H1 (cell line): ENCODE measurements around the gene GRM5. TPM values are rescaled to one million over a fixed set of nuclear protein-coding genes. Genes with fewer than 3 reads are reported as not detected.

Experiments used
- CTCF ChIA-PET: fragments of 300-600 bp; sonication (Branson Sonifier 250); formaldehyde crosslinking; loops from one replicate; lab custom pipeline; 2021; ENCODE audit not compliant: partially characterized antibody; lab: Charles Lee
- POLR2A ChIA-PET: fragments of 300-600 bp; sonication (Branson Sonifier 250); formaldehyde crosslinking; loops from one replicate; lab custom pipeline; 2021; ENCODE audit warnings: inconsistent platforms; ENCODE audit not compliant: partially characterized antibody; lab: Charles Lee
- DNase-seq, 2 experiments: peaks; one replicate each; pipeline versions ENCODE4 v3.0.0 to v3.0.0-alpha.2; 2010 to 2022; ENCODE audit warnings: low spot score in 2 of 2, low read depth in 1 of 2, mixed read lengths in 1 of 2
- FAIRE-seq: peaks from 2 replicates; lab custom pipeline; 2011; peaks lifted over from hg19 to GRCh38; lab: Jason Lieb, UNC
- H2AFZ ChIP-seq: 2 replicates; pipeline ENCODE4 v1.8.1; 2012; ENCODE audit warnings: low read length, inconsistent platforms
- H2AK5ac ChIP-seq: 2 replicates; pipeline ENCODE4 v1.6.1; 2013; ENCODE audit warnings: low read depth, low read length
- H2BK120ac ChIP-seq: replicated peaks from 2 replicates; pipeline ENCODE3; 2013; ENCODE audit warnings: low read depth, low read length, inconsistent platforms
- H2BK12ac ChIP-seq: 2 replicates; pipeline ENCODE4 v1.6.1; 2013; ENCODE audit warnings: low read depth, low read length
- H2BK15ac ChIP-seq: 2 replicates; pipeline ENCODE4 v1.6.1; 2013; ENCODE audit warnings: low read length
- H2BK20ac ChIP-seq: 2 replicates; pipeline ENCODE4 v1.6.1; 2013; ENCODE audit warnings: low read length
- H2BK5ac ChIP-seq: 2 replicates; pipeline ENCODE4 v1.6.1; 2013; ENCODE audit warnings: low read depth, low read length
- H3K14ac ChIP-seq: 2 replicates; pipeline ENCODE4 v1.6.1; 2013; ENCODE audit warnings: inconsistent platforms; ENCODE audit not compliant: insufficient read length
- H3K18ac ChIP-seq: 2 replicates; pipeline ENCODE4 v1.6.1; 2013; ENCODE audit warnings: low read length; ENCODE audit errors: extremely low read depth
- H3K23ac ChIP-seq: 2 replicates; pipeline ENCODE4 v1.6.1; 2013; ENCODE audit warnings: inconsistent platforms; ENCODE audit not compliant: insufficient read length
- H3K23me2 ChIP-seq: 2 replicates; pipeline ENCODE4 v1.6.1; 2013; ENCODE audit warnings: low read depth, low read length
- H3K27ac ChIP-seq: 2 replicates; pipeline ENCODE4 v1.6.1; 2011; ENCODE audit warnings: low read depth, low read length, inconsistent platforms
- H3K27me3 ChIP-seq, 4 experiments: replicated peaks in 1 of 4; 1 replicate in 1 of 4; 2 replicates in 3 of 4; pipeline versions ENCODE4 v1.6.1 to v1.8.1; 2011 to 2013; ENCODE audit warnings: low read length in 3 of 4, mild to moderate bottlenecking in 3 of 4, inconsistent platforms in 2 of 4, mixed read lengths in 2 of 4, moderate library complexity in 1 of 4; ENCODE audit not compliant: control insufficient read depth in 3 of 4, insufficient read depth in 3 of 4; ENCODE audit errors: extremely low read depth in 1 of 4
- H3K36me3 ChIP-seq, 4 experiments: 2 replicates each; pipeline versions ENCODE4 v1.6.1 to v1.8.1; 2011 to 2013; ENCODE audit warnings: mild to moderate bottlenecking in 4 of 4, low read length in 3 of 4, moderate library complexity in 2 of 4, control low read depth in 1 of 4, inconsistent platforms in 1 of 4; ENCODE audit not compliant: insufficient read depth in 4 of 4, control insufficient read depth in 2 of 4
- H3K4ac ChIP-seq: replicated peaks from 2 replicates; pipeline ENCODE3; 2013; ENCODE audit warnings: low read length, low read depth, mixed read lengths, inconsistent platforms; ENCODE audit not compliant: insufficient read length
- H3K4me1 ChIP-seq, 4 experiments: replicated peaks in 1 of 4; 1 replicate in 1 of 4; 2 replicates in 3 of 4; pipeline versions ENCODE4 v1.6.1 to v1.8.1; 2011 to 2013; ENCODE audit warnings: low read length in 3 of 4, inconsistent platforms in 2 of 4, mixed read lengths in 1 of 4; ENCODE audit not compliant: insufficient read depth in 4 of 4, control insufficient read depth in 3 of 4
- H3K4me2 ChIP-seq, 2 experiments: 2 replicates each; pipeline versions ENCODE4 v1.6.1 to v1.8.1; 2011 to 2013; ENCODE audit warnings: low read depth in 2 of 2, low read length in 2 of 2, control low read depth in 1 of 2, inconsistent platforms in 1 of 2, mild to moderate bottlenecking in 1 of 2; ENCODE audit not compliant: insufficient read depth in 1 of 2
- H3K4me3 ChIP-seq, 4 experiments: fragments of 200-600, 300-600 bp in 1 of 4; sonication (generic), shearing (Covaris generic), sonication (Bioruptor Twin) in 1 of 4; 2 replicates each; pipeline versions ENCODE4 v1.5.1 to v1.8.1; 2011 to 2016; ENCODE audit warnings: low read length in 4 of 4, low read depth in 3 of 4, control low read depth in 2 of 4, inconsistent platforms in 2 of 4, mild to moderate bottlenecking in 2 of 4, mixed read lengths in 1 of 4, moderate library complexity in 1 of 4; ENCODE audit not compliant: insufficient read depth in 2 of 4; ENCODE audit errors: extremely low read depth in 1 of 4
- H3K56ac ChIP-seq: replicated peaks from 2 replicates; pipeline ENCODE3; 2013; ENCODE audit warnings: low read depth, mild to moderate bottlenecking, mixed read lengths, low read length, inconsistent platforms; ENCODE audit not compliant: insufficient read length
- H3K79me1 ChIP-seq: 2 replicates; pipeline ENCODE4 v1.6.1; 2013; ENCODE audit warnings: low read depth, low read length, control low read depth
- H3K79me2 ChIP-seq, 2 experiments: 2 replicates each; pipeline versions ENCODE4 v1.6.1 to v1.8.1; 2012 to 2013; ENCODE audit warnings: low read length in 2 of 2, mild to moderate bottlenecking in 2 of 2, inconsistent platforms in 1 of 2; ENCODE audit not compliant: insufficient read depth in 2 of 2, control insufficient read depth in 1 of 2
- H3K9ac ChIP-seq, 4 experiments: replicated peaks in 1 of 4; 1 replicate in 1 of 4; 2 replicates in 3 of 4; pipeline versions ENCODE4 v1.6.1 to v1.8.1; 2011 to 2013; ENCODE audit warnings: low read depth in 3 of 4, low read length in 3 of 4, control low read depth in 2 of 4, mild to moderate bottlenecking in 2 of 4, moderate library complexity in 2 of 4, inconsistent platforms in 1 of 4; ENCODE audit errors: extremely low read depth in 1 of 4
- H3K9me3 ChIP-seq, 2 experiments: 2 replicates each; pipeline versions ENCODE4 v1.6.1 to v1.8.1; 2012 to 2013; ENCODE audit warnings: mild to moderate bottlenecking in 2 of 2, moderate library complexity in 2 of 2, control low read depth in 1 of 2, inconsistent platforms in 1 of 2, low read depth in 1 of 2, low read length in 1 of 2, mixed read lengths in 1 of 2; ENCODE audit not compliant: insufficient read depth in 2 of 2
- H4K20me1 ChIP-seq, 2 experiments: replicated peaks in 1 of 2; 2 replicates each; pipeline versions ENCODE3 to v1.8.1; 2011 to 2013; ENCODE audit warnings: inconsistent platforms in 2 of 2, low read length in 2 of 2, mild to moderate bottlenecking in 1 of 2; ENCODE audit not compliant: insufficient read depth in 2 of 2, control insufficient read depth in 1 of 2
- H4K5ac ChIP-seq: 2 replicates; pipeline ENCODE4 v1.6.1; 2013; ENCODE audit warnings: low read length, low read depth, mixed read lengths, inconsistent platforms; ENCODE audit not compliant: insufficient read length
- H4K8ac ChIP-seq: 2 replicates; pipeline ENCODE4 v1.8.0; 2013; ENCODE audit warnings: mild to moderate bottlenecking, moderate library complexity, low read length, inconsistent platforms; ENCODE audit not compliant: insufficient read depth; ENCODE audit errors: extremely low read depth
- H4K91ac ChIP-seq: replicated peaks from 2 replicates; pipeline ENCODE3; 2013; ENCODE audit warnings: low read length, mixed read lengths, inconsistent platforms; ENCODE audit not compliant: insufficient read length
- ATF2 ChIP-seq: IDR thresholded peaks from 2 replicates; pipeline ENCODE4 v1.6.1; 2012; ENCODE audit warnings: low read length, inconsistent platforms
- GABPA ChIP-seq: IDR thresholded peaks from 2 replicates; pipeline ENCODE4 v1.6.1; 2011; ENCODE audit warnings: mild to moderate bottlenecking, low read length, moderate library complexity, borderline replicate concordance; ENCODE audit not compliant: insufficient read depth
- GTF2F1 ChIP-seq: IDR thresholded peaks from 2 replicates; pipeline ENCODE4 v1.6.1; 2012; ENCODE audit warnings: low read depth, low read length, improper control_type of control experiment, borderline replicate concordance
- JUND ChIP-seq: IDR thresholded peaks from 2 replicates; pipeline ENCODE4 v1.6.1; 2011; ENCODE audit warnings: mild to moderate bottlenecking, improper control_type of control experiment, low read length
- MAX ChIP-seq: IDR thresholded peaks from 2 replicates; pipeline ENCODE4 v1.6.1; 2012; ENCODE audit warnings: inconsistent platforms
- NANOG ChIP-seq: IDR thresholded peaks from 2 replicates; pipeline ENCODE4 v1.6.1; 2011; ENCODE audit warnings: low read length, low read depth, mild to moderate bottlenecking, inconsistent platforms; ENCODE audit not compliant: insufficient read depth, poor library complexity, severe bottlenecking
- SP2 ChIP-seq: IDR thresholded peaks from 2 replicates; pipeline ENCODE4 v1.6.1; 2012; ENCODE audit warnings: mild to moderate bottlenecking, low read length, inconsistent platforms
- SRF ChIP-seq: IDR thresholded peaks from 2 replicates; pipeline ENCODE4 v1.6.1; 2011; ENCODE audit warnings: mild to moderate bottlenecking, low read depth, low read length, moderate library complexity
- TCF12 ChIP-seq: IDR thresholded peaks from 2 replicates; pipeline ENCODE4 v1.6.1; 2011; ENCODE audit warnings: low read depth, mild to moderate bottlenecking, low read length
- WGBS, 2 experiments: shearing (Covaris generic) in 1 of 2; methylation state at CpG; one replicate each; pipeline versions ENCODE4 v1.1.6 to v1.1.7; 2013 to 2015; ENCODE audit warnings: low lambda C conversion rate in 2 of 2, mixed read lengths in 2 of 2, inconsistent platforms in 1 of 2, low coverage in 1 of 2, missing lambda C conversion rate in 1 of 2; ENCODE audit not compliant: insufficient replicate concordance in 2 of 2, insufficient coverage in 1 of 2, insufficient read length in 1 of 2; ENCODE audit errors: extremely low coverage in 1 of 2, missing lambda C conversion rate in 1 of 2; 5-methylcytosine and 5-hydroxymethylcytosine counted together
- polyA plus RNA-seq, 7 experiments: library from polyadenylated mRNA; depleted of rRNA in 3 of 7; stranded (reverse) in 5 of 7; unstranded in 2 of 7; fragments of >200 nt in 5 of 7; fragments of 200-250 nt in 2 of 7; gene quantifications; 1 replicate in 5 of 7; 2 replicates in 1 of 7; 4 replicates in 1 of 7; pipeline versions ENCODE4 v1.2.1 to v1.2.3, GENCODE V29; 2011 to 2013; ENCODE audit warnings: missing spikeins in 2 of 7, mixed read lengths in 2 of 7
- total RNA-seq: library from RNA; stranded (reverse); fragmentation: NEBNext Ultra II Directional; extraction: Animal tissue kit (Norgen Biotek cat#: 25700); gene quantifications from 2 replicates; pipeline ENCODE4 v1.2.1, GENCODE V29; 2021
- TF ChIP-seq, protein P1 (sequence below): IDR thresholded peaks from 2 replicates; pipeline ENCODE4 v1.6.1; 2011; ENCODE audit warnings: low read length, improper control_type of control experiment

The GRM5 gene
- total and polyA plus RNA-seq, 2 of the 8 experiments (the other 6 are each of a cell fraction or from before 2014, with no cell fraction given), result 0.15 to 0.43 TPM

GRCh38 chr11:88544656-88545280 lies 521.0 kb downstream of the GRM5 start:
- no peak overlapping the region for H4K8ac ChIP-seq
- H3K36me3 ChIP-seq, result no peaks in the 10 kb centered on the region
- no peak overlapping the region for H3K4me2 ChIP-seq
- no peak overlapping the region for H3K18ac ChIP-seq
- H3K23ac ChIP-seq, result no peak overlapping the region
- H3K9ac ChIP-seq, result no peak overlapping the region
- H3K4me3 ChIP-seq, result no peak overlapping the region
- no peak overlapping the region for H4K5ac ChIP-seq
- H2BK15ac ChIP-seq, result no peak overlapping the region
- H2AK5ac ChIP-seq, result no peak overlapping the region
- no peak for FAIRE-seq
- no peak overlapping the region for H3K56ac ChIP-seq
- H3K4ac ChIP-seq, result no peak overlapping the region
- no peak overlapping the region for H4K91ac ChIP-seq
- POLR2A ChIA-PET, result interaction anchor here (0.9 kb wide), 1 partner anchor 236 kb away, joined by 4 read pairs; no protein-coding TSS in a partner anchor
- no peak overlapping the region for H3K27ac ChIP-seq
- H3K23me2 ChIP-seq, result no peaks in the 10 kb centered on the region
- H4K20me1 ChIP-seq, result no peaks in the 10 kb centered on the region
- H3K9me3 ChIP-seq, result no peaks in the 10 kb centered on the region
- no peaks in the 10 kb centered on the region for H3K79me1 ChIP-seq
- WGBS, 2 experiments, result 80% methylated on average over 3 of the region's 3 CpGs; no CpG with 5 or more reads in 1 of the 2 experiments
- no peaks in the 10 kb centered on the region for H3K79me2 ChIP-seq
- no peak overlapping the region for H2BK120ac ChIP-seq
- no peak overlapping the region for H2BK5ac ChIP-seq
- H2BK12ac ChIP-seq, result no peak overlapping the region
- no peak overlapping the region for H2BK20ac ChIP-seq
- no peaks in the 10 kb centered on the region for H3K27me3 ChIP-seq
- no peak for DNase-seq
- CTCF ChIA-PET, result interaction anchor here (0.7 to 4.1 kb wide), 15 partner anchors 8 to 800 kb away, joined by 3 to 32 read pairs (median 4); no protein-coding TSS in a partner anchor
- no peak overlapping the region for H2AFZ ChIP-seq
- no peak overlapping the region for H3K14ac ChIP-seq
- peaks cover 0 to 3% (median 0%) of the 10 kb centered on the region in 4 experiments; a peak in 2 of 7 replicates for H3K4me1 ChIP-seq
- TF ChIP-seq GABPA (no peak), MAX (no peak), GTF2F1 (no peak), TCF12 (no peak), SRF (no peak), ATF2 (no peak), SP2 (no peak), JUND (no peak), NANOG (no peak)
- TF ChIP-seq, protein P1, sequence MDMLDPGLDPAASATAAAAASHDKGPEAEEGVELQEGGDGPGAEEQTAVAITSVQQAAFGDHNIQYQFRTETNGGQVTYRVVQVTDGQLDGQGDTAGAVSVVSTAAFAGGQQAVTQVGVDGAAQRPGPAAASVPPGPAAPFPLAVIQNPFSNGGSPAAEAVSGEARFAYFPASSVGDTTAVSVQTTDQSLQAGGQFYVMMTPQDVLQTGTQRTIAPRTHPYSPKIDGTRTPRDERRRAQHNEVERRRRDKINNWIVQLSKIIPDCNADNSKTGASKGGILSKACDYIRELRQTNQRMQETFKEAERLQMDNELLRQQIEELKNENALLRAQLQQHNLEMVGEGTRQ, result no peak
